Parathyroid adenoma (tissue), 2 donors: ENCODE measurements around the gene DCAF5.

Experiments
- H2AFZ ChIP-seq: fragments of 300-600 bp; sonication (generic); one replicate; pipeline ENCODE4 v1.7.0; 2017; ENCODE audit warnings: antibody characterized with exemption, mild to moderate bottlenecking
- H3K27ac ChIP-seq: fragments of 300-600 bp; sonication (generic); one replicate; pipeline ENCODE4 v1.7.0; 2017
- H3K27me3 ChIP-seq: fragments of 300-600 bp; sonication (generic); one replicate; pipeline ENCODE4 v1.7.0; 2017; ENCODE audit warnings: low read length; ENCODE audit not compliant: control insufficient read depth, insufficient read depth
- H3K36me3 ChIP-seq: fragments of 300-600 bp; sonication (generic); one replicate; pipeline ENCODE4 v1.7.0; 2017; ENCODE audit warnings: low read length; ENCODE audit not compliant: control insufficient read depth, insufficient read depth
- H3K4me1 ChIP-seq: fragments of 300-600 bp; sonication (generic); one replicate; pipeline ENCODE4 v1.7.0; 2017; ENCODE audit warnings: control low read depth
- H3K4me2 ChIP-seq: fragments of 300-600 bp; sonication (generic); one replicate; pipeline ENCODE4 v1.7.0; 2017; ENCODE audit warnings: low read length
- H3K4me3 ChIP-seq: fragments of 300-600 bp; sonication (generic); one replicate; pipeline ENCODE4 v1.7.0; 2017; ENCODE audit warnings: low read depth, low read length
- H3K79me2 ChIP-seq: fragments of 300-600 bp; sonication (generic); one replicate; pipeline ENCODE4 v1.7.0; 2017; ENCODE audit warnings: control low read depth
- H3K9ac ChIP-seq: fragments of 300-600 bp; sonication (generic); one replicate; pipeline ENCODE4 v1.7.0; 2017; ENCODE audit warnings: mild to moderate bottlenecking
- H3K9me3 ChIP-seq: fragments of 300-600 bp; sonication (generic); one replicate; pipeline ENCODE4 v1.7.0; 2017; ENCODE audit warnings: low read length; ENCODE audit not compliant: control insufficient read depth
- TF ChIP-seq, protein P1 (sequence below): fragments of 300-600 bp; sonication (generic); IDR thresholded peaks from one replicate; pipeline ENCODE4 v1.7.0; 2017; ENCODE audit warnings: antibody characterized with exemption, mild to moderate bottlenecking
- donor health status: primary hyperparathyroidism.

The DCAF5 gene

GRCh38 chr14:69153873-69154270 is 953 bp upstream of the DCAF5 start:
- Histone ChIP-seq H3K36me3 (no peaks in the 10 kb centered on the region), H3K27me3 (no peaks in the 10 kb centered on the region), H3K4me2 (peak overlapping the region; percentile 81), H3K4me3 (peak overlapping the region; percentile 93), H3K79me2 (peaks cover 24% of the 10 kb centered on the region), H3K4me1 (peaks cover 12% of the 10 kb centered on the region), H3K9me3 (no peaks in the 10 kb centered on the region), H3K9ac (peak overlapping the region; percentile 58), H2AFZ (peak overlapping the region; percentile 97), H3K27ac (peak overlapping the region; percentile 86)
- TF ChIP-seq, protein P1, sequence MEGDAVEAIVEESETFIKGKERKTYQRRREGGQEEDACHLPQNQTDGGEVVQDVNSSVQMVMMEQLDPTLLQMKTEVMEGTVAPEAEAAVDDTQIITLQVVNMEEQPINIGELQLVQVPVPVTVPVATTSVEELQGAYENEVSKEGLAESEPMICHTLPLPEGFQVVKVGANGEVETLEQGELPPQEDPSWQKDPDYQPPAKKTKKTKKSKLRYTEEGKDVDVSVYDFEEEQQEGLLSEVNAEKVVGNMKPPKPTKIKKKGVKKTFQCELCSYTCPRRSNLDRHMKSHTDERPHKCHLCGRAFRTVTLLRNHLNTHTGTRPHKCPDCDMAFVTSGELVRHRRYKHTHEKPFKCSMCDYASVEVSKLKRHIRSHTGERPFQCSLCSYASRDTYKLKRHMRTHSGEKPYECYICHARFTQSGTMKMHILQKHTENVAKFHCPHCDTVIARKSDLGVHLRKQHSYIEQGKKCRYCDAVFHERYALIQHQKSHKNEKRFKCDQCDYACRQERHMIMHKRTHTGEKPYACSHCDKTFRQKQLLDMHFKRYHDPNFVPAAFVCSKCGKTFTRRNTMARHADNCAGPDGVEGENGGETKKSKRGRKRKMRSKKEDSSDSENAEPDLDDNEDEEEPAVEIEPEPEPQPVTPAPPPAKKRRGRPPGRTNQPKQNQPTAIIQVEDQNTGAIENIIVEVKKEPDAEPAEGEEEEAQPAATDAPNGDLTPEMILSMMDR, result no peak

DNA sequence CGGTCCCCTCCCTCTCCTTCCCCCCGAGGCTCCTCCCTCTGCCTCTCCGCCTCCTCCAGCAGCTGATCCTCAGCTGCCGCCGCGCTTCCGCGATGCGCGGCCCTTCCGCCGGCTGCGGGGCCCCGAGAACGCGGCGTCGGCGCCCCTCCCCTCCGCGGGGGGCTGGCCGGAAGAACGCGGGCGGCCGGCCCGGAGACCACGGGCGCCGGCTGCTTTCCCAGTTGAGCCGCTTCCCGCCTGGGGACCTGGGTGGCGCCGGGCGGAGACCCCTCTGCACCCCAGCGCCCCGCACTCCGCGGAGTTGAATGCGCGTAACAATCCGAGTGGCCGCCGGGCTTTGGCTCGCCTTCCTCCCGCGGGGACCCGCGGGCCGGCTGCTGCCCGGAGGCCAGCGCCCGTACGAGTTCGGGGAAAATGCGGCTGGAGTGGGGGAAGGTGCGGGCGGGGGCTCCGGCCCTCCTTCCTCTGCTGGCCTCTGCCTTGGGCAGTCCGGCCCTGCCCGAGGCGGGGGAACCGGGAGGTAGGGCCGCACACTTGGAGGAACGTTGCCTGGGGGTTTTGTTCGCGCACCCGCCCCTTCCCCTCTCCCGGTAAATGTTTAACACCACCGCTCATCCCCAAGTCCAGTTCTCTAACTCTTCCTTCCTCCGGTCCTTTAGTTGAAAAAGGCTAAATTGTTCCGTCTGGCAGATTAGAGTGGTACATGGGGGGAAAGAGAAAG is 393 bp upstream of the DCAF5 start:
- H3K4me3 ChIP-seq, result peak overlapping the region; percentile 93
- peak overlapping the region; percentile 97 for H2AFZ ChIP-seq
- peak overlapping the region; percentile 81 for H3K4me2 ChIP-seq
- H3K9me3 ChIP-seq, result no peaks in the 10 kb centered on the region
- peaks cover 12% of the 10 kb centered on the region for H3K4me1 ChIP-seq
- no peaks in the 10 kb centered on the region for H3K27me3 ChIP-seq
- TF ChIP-seq, protein P1, result no peak
- H3K79me2 ChIP-seq, result peaks cover 30% of the 10 kb centered on the region
- peak overlapping the region; percentile 58 for H3K9ac ChIP-seq
- H3K36me3 ChIP-seq, result no peaks in the 10 kb centered on the region
- peak overlapping the region; percentile 86 for H3K27ac ChIP-seq

- no peaks in the 10 kb centered on the region for H3K36me3 ChIP-seq
- peak overlapping the region; percentile 93 for H3K4me3 ChIP-seq
- peak overlapping the region; percentile 78 for H3K27ac ChIP-seq
- peaks cover 32% of the 10 kb centered on the region for H3K79me2 ChIP-seq
- H2AFZ ChIP-seq, result peak overlapping the region; percentile 79
- H3K4me1 ChIP-seq, result peaks cover 12% of the 10 kb centered on the region
- H3K9me3 ChIP-seq, result no peaks in the 10 kb centered on the region
- peak overlapping the region; percentile 61 for H3K9ac ChIP-seq
- no peaks in the 10 kb centered on the region for H3K27me3 ChIP-seq
- TF ChIP-seq, protein P1, result no peak
- peak overlapping the region; percentile 84 for H3K4me2 ChIP-seq
These were observed 578 bp downstream of the DCAF5 start for GRCh38 chr14:69152181-69152901.

DNA sequence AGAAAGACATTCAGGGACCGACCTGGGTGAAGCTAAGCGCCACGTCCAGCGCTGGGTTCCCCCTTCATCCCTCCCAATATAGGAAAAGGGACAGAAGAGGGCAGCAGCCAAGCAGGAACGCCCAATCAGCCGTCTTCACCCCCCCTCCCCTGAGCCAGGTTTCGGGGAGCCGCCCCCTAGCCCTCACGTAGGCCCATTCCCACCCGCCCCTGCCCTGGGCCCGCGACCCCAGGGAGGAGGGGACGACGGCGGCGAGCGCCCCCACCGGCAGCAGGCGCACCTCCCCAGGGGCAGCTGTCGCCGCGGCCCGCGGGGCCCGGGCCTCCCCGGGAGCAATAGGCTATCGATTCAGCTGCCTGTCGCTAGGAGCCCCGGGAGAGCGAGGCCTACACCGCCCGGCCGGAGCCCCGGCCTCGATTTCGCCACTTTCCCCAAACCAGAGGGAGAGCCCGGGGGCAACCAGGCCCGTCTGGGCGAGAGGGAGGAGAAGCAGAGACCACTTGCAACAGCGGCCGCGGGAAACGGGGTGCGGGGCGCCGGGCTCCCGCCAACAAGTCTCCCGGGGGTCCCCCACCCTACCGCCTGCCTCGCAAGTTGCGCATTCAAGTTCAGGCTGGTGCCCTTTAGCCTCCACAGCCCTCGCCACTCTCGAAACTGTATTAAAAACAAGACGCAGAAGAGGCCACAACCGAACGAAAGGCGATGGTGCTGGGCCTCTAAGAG is 1.3 kb downstream of the DCAF5 start:
- Histone ChIP-seq H2AFZ (peak overlapping the region; percentile 79), H3K27ac (peak overlapping the region; percentile 78), H3K4me1 (peaks cover 12% of the 10 kb centered on the region), H3K36me3 (no peaks in the 10 kb centered on the region), H3K27me3 (no peaks in the 10 kb centered on the region), H3K4me3 (peak overlapping the region; percentile 93), H3K4me2 (peak overlapping the region; percentile 84), H3K9me3 (no peaks in the 10 kb centered on the region), H3K9ac (peak overlapping the region; percentile 61), H3K79me2 (peaks cover 35% of the 10 kb centered on the region)
- TF ChIP-seq, protein P1, result peak; percentile 59
